HL-60 (cell line): ENCODE results near the gene OR10H5.
"Not testable (repeated sequence)": the region's sequence is repeated elsewhere in the genome, so short reads cannot be mapped to it uniquely, and the experiment has no call there.

Source experiments
- DNase-seq, 2 experiments: peaks; one replicate each; pipeline ENCODE4 v3.0.0-alpha.2; 2010 to 2020; ENCODE audit warnings: low read depth in 1 of 2, low spot score in 1 of 2
- H3K27ac ChIP-seq: fragments of 250-450 bp; sonication (Bioruptor Pico); replicated peaks from 2 replicates; pipeline ENCODE4 v1.5.1; 2020; ENCODE audit warnings: mild to moderate bottlenecking, moderate library complexity
- H3K27me3 ChIP-seq: fragments of 250-450 bp; sonication (Bioruptor Pico); 2 replicates; pipeline ENCODE4 v1.5.1; 2021; ENCODE audit warnings: mild to moderate bottlenecking, moderate library complexity; ENCODE audit not compliant: insufficient read depth, poor library complexity, severe bottlenecking
- H3K4me3 ChIP-seq: replicated peaks from 2 replicates; pipeline ENCODE4 v1.5.1; 2011; ENCODE audit warnings: mild to moderate bottlenecking, control low read depth, low read length; ENCODE audit not compliant: insufficient read depth
- CTCF ChIP-seq: IDR thresholded peaks from one replicate; pipeline ENCODE4 v1.5.1; 2011; ENCODE audit warnings: low read length, control low read depth, inconsistent platforms; ENCODE audit not compliant: insufficient read depth
- GABPA ChIP-seq: IDR thresholded peaks from 2 replicates; pipeline ENCODE4 v1.6.1; 2012; ENCODE audit warnings: low read depth
- POLR2AphosphoS5 ChIP-seq: IDR thresholded peaks from 2 replicates; pipeline ENCODE4 v1.6.1; 2012; ENCODE audit warnings: low read depth
- SPI1 ChIP-seq: IDR thresholded peaks from 2 replicates; pipeline ENCODE4 v1.6.1; 2012; ENCODE audit warnings: low read depth, mild to moderate bottlenecking, borderline replicate concordance
- TF ChIP-seq, protein P1 (sequence below): IDR thresholded peaks from 2 replicates; pipeline ENCODE4 v1.6.1; 2012; ENCODE audit warnings: low read depth; ENCODE audit not compliant: insufficient replicate concordance

OR10H5 gene

GRCh38 chr19:15769586-15769985 is 17.9 kb upstream of the OR10H5 start:
- no peak for TF ChIP-seq SPI1
- no peak for TF ChIP-seq POLR2AphosphoS5
- no peak for TF ChIP-seq GABPA
- TF ChIP-seq CTCF, result no peak
- TF ChIP-seq, protein P1, sequence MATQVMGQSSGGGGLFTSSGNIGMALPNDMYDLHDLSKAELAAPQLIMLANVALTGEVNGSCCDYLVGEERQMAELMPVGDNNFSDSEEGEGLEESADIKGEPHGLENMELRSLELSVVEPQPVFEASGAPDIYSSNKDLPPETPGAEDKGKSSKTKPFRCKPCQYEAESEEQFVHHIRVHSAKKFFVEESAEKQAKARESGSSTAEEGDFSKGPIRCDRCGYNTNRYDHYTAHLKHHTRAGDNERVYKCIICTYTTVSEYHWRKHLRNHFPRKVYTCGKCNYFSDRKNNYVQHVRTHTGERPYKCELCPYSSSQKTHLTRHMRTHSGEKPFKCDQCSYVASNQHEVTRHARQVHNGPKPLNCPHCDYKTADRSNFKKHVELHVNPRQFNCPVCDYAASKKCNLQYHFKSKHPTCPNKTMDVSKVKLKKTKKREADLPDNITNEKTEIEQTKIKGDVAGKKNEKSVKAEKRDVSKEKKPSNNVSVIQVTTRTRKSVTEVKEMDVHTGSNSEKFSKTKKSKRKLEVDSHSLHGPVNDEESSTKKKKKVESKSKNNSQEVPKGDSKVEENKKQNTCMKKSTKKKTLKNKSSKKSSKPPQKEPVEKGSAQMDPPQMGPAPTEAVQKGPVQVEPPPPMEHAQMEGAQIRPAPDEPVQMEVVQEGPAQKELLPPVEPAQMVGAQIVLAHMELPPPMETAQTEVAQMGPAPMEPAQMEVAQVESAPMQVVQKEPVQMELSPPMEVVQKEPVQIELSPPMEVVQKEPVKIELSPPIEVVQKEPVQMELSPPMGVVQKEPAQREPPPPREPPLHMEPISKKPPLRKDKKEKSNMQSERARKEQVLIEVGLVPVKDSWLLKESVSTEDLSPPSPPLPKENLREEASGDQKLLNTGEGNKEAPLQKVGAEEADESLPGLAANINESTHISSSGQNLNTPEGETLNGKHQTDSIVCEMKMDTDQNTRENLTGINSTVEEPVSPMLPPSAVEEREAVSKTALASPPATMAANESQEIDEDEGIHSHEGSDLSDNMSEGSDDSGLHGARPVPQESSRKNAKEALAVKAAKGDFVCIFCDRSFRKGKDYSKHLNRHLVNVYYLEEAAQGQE, result peak; percentile 95
- DNase-seq, result no peak
- Histone ChIP-seq H3K27ac (no peak overlapping the region), H3K27me3 (no peaks in the 10 kb centered on the region), H3K4me3 (no peak overlapping the region)

DNA sequence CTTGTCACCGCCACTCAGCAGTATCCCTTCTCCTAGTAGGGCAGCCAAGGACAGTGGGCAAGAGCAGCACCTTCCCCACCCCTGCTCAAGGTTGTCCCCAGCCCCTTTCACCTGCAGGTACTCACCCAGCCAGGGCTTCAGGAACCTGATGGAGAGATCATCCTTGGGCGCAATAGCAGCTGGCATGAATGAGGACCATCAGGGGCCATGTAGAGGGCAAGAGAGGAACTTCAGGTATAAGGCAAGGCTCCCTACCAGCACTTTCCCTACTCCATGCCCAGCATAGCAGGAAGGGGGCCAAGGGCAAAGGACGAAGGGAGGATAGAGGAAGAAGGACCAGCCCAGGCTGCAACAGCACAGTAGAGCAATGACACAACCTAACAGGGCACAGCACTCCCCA is 13.3 kb upstream of the OR10H5 start:
- H3K4me3 ChIP-seq, H3K27me3 ChIP-seq, DNase-seq, H3K27ac ChIP-seq: not testable (repeated sequence)

DNA sequence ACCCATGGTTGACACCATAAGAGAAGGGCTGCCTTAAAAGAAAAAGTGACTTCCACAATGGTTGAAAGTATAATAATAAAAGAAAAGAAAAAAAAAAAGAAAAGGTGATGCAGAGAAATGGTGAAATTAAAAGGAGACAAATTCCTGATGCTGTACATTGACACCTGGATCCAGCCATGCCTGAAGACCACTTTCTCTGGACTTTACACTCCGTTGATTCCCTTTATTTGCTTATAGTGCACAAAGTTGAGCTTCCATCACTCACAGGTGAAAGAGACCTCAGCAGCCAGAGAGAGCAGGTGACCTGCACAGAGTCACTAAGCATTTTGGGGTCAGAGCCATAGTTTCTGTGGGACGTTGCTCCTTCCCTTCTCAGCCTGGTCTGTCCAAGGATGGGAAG is 12.2 kb upstream of the OR10H5 start:
- no peaks in the 10 kb centered on the region for H3K27me3 ChIP-seq
- H3K27ac ChIP-seq, result no peak overlapping the region
- TF ChIP-seq CTCF (no peak), GABPA (no peak), POLR2AphosphoS5 (no peak), SPI1 (no peak)
- TF ChIP-seq, protein P1, result no peak
- no peak overlapping the region for H3K4me3 ChIP-seq
- no peak for DNase-seq

DNA sequence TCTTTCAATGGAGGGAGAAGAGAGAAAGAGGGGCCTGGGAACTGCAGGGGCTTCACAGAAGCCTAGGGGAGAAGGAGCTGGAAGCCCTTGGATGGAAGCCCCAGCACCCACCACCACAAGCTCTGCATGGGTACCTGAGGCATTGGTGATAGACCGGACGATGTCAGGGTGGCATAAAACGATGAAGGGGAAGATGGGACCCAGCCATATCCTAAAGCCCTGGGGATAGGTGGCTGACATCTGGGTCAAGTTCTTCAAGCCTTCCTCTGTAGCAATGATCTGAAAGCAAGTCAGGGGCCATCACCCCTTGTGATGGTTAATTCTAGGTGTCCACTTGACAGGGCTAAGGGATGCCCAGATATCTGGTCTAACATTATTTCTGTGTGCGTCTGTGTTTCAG is 11.2 kb upstream of the OR10H5 start:
- Histone ChIP-seq H3K4me3 (no peak overlapping the region), H3K27me3 (no peaks in the 10 kb centered on the region), H3K27ac (no peak overlapping the region)
- DNase-seq, result no peak
- TF ChIP-seq CTCF, result no peak
- TF ChIP-seq POLR2AphosphoS5, result no peak
- no peak for TF ChIP-seq GABPA
- no peak for TF ChIP-seq SPI1
- TF ChIP-seq, protein P1, result no peak
